ENCODE measurements around the gene ANKRD26. TPM values are rescaled to one million over a fixed set of nuclear protein-coding genes. Genes with fewer than 3 reads are reported as not detected.
A peak's percentile ranks its signal among the peaks of the same experiment; 100 is the strongest.
"Not testable (repeated sequence)": the region's sequence is repeated elsewhere in the genome, so short reads cannot be mapped to it uniquely, and the experiment has no call there.

Gene ANKRD26
- total and polyA plus RNA-seq, 9 of the 15 experiments (the other 6 are each of a cell fraction or from before 2014, with no cell fraction given): 2.3 to 12.3 (median 4.9) TPM

DNA sequence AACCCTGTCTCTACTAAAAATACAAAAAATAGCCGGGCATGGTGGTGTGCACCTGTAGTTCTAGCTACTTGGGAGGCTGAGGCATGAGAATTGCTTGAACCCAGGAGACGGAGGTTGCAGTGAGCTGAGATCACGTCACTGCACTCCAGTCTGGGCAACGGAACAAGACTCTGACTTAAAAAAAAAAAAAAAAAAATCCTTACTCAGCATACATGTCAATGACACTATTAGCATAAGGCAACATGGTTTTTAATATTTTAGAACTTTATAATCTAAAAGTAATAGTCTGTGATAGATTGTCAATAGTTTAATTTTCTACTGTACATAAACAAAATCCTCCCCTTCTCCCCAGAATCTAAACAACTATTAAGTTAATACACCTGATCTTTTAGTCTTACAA is 55.0 kb downstream of the ANKRD26 start:
- H3K9me3 ChIP-seq (replicated peaks; ENCODE audit: control insufficient read depth, insufficient read depth, low read depth, low read length); H3K4me3 ChIP-seq; FAIRE-seq; intact Hi-C loops (cut with micrococcal nuclease); BruUV-seq (replicated peaks); ATAC-seq; H2AFZ ChIP-seq (ENCODE audit: low read depth, low read length); H3K9me1 ChIP-seq (ENCODE audit: control insufficient read depth, insufficient read depth, low read length); H3K4me2 ChIP-seq (ENCODE audit: insufficient read depth, low read length); CTCF ChIA-PET (ENCODE audit: low intra/inter-chr PET ratio); H3K27me3 ChIP-seq (ENCODE audit: control insufficient read depth in 2 of 2, insufficient read depth in 2 of 2, low read length in 2 of 2); in situ Hi-C loops (cut with MboI); H3K27ac ChIP-seq (ENCODE audit: extremely low read depth, low read depth, low read length); DNase-seq (ENCODE audit: extremely low read depth in 1 of 4, low spot score in 3 of 4); H3K36me3 ChIP-seq (ENCODE audit: control insufficient read depth, insufficient read depth, low read length); H3K9ac ChIP-seq (ENCODE audit: insufficient read depth in 1 of 2, low read depth in 2 of 2, low read length in 2 of 2); H3K79me2 ChIP-seq (ENCODE audit: control insufficient read depth, insufficient read depth, low read length); H4K20me1 ChIP-seq (replicated peaks; ENCODE audit: control insufficient read depth, insufficient read depth, low read length); H3K4me1 ChIP-seq (replicated peaks in 1 of 2; ENCODE audit: control insufficient read depth in 2 of 2, insufficient read depth in 2 of 2, low read length in 2 of 2): not testable (repeated sequence)
- POLR2A ChIA-PET: interaction anchor here (1.2 to 2.0 kb wide), 3 partner anchors 8 to 13 kb away, joined by 3 to 8 read pairs (median 4); no protein-coding TSS in a partner anchor
- 77% methylated on average over 3 of the region's 4 CpGs for WGBS (ENCODE audit: insufficient coverage, low coverage, missing lambda C conversion rate)
- TF ChIP-seq ZNF316 (IDR thresholded peaks at IDR 0.05) (peak; percentile 71), MAFG (tag; conservative IDR thresholded peaks at IDR 0.05) (peak; percentile 38; the same call in 1 of the 2 replicates), C11orf30 (IDR thresholded peaks at IDR 0.05; ENCODE audit: low read depth) (peak; percentile 61; the same call in 1 of the 2 replicates)

DNA sequence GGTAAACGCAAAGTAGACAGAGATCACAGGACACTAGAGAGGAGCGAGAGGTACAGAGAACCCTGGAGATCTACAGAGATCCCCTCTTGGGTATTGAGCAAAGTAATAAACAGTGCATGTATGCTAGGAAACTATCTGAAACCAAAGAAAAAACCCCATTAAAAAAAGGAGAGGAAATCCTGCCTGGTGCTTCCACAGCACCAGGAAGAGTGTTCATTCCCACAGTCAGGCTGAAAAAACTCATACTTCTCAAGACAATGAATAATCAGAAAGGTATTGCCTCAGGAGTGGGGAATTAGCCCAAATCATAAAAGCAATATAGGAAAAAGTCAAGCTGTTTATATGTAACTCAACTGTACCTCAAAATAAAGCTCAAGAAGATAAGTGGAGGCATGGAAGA is 59.1 kb downstream of the ANKRD26 start:
- no peaks in the 10 kb centered on the region for H3K4me1 ChIP-seq (replicated peaks in 1 of 2; ENCODE audit: control insufficient read depth in 2 of 2, insufficient read depth in 2 of 2, low read length in 2 of 2)
- no peaks in the 10 kb centered on the region for H3K9me1 ChIP-seq (ENCODE audit: control insufficient read depth, insufficient read depth, low read length)
- no peak for DNase-seq (ENCODE audit: extremely low read depth in 1 of 4, low spot score in 3 of 4)
- no peak overlapping the region for H2AFZ ChIP-seq (ENCODE audit: low read depth, low read length)
- no peaks in the 10 kb centered on the region for H3K9me3 ChIP-seq (replicated peaks; ENCODE audit: control insufficient read depth, insufficient read depth, low read depth, low read length)
- 50% methylated on average over 2 of the region's 2 CpGs for WGBS (ENCODE audit: insufficient coverage, low coverage, missing lambda C conversion rate)
- no peak overlapping the region for H3K4me3 ChIP-seq
- ChIA-PET POLR2A (no interaction called here), CTCF (ENCODE audit: low intra/inter-chr PET ratio) (no interaction called here)
- no TSS peak for BruUV-seq (replicated peaks)
- H3K79me2 ChIP-seq (ENCODE audit: control insufficient read depth, insufficient read depth, low read length): no peaks in the 10 kb centered on the region
- H3K27ac ChIP-seq (ENCODE audit: extremely low read depth, low read depth, low read length): no peak overlapping the region
- H3K4me2 ChIP-seq (ENCODE audit: insufficient read depth, low read length): no peak overlapping the region
- H3K36me3 ChIP-seq (ENCODE audit: control insufficient read depth, insufficient read depth, low read length): peaks cover 26% of the 10 kb centered on the region; the same call in 2 of the 3 replicates
- ATAC-seq: no peak
- H4K20me1 ChIP-seq (replicated peaks; ENCODE audit: control insufficient read depth, insufficient read depth, low read length): no peaks in the 10 kb centered on the region
- in situ Hi-C loops (cut with MboI) (no loop called here), intact Hi-C loops (cut with micrococcal nuclease) (no loop called here)
- H3K9ac ChIP-seq (ENCODE audit: insufficient read depth in 1 of 2, low read depth in 2 of 2, low read length in 2 of 2): no peak overlapping the region
- H3K27me3 ChIP-seq (ENCODE audit: control insufficient read depth in 2 of 2, insufficient read depth in 2 of 2, low read length in 2 of 2): no peaks in the 10 kb centered on the region; a peak in 1 of 5 replicates
- FAIRE-seq: no peak
- no peak for TF ChIP-seq PTTG1 (tag; IDR thresholded peaks at IDR 0.05; ENCODE audit: low read depth)
- TF ChIP-seq, protein P1, sequence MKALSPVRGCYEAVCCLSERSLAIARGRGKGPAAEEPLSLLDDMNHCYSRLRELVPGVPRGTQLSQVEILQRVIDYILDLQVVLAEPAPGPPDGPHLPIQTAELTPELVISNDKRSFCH (CRISPR knock-in tag; IDR thresholded peaks at IDR 0.05): no peak
- TF ChIP-seq, protein P1 (tag; IDR thresholded peaks at IDR 0.05): no peak
- TF ChIP-seq, protein P2, sequence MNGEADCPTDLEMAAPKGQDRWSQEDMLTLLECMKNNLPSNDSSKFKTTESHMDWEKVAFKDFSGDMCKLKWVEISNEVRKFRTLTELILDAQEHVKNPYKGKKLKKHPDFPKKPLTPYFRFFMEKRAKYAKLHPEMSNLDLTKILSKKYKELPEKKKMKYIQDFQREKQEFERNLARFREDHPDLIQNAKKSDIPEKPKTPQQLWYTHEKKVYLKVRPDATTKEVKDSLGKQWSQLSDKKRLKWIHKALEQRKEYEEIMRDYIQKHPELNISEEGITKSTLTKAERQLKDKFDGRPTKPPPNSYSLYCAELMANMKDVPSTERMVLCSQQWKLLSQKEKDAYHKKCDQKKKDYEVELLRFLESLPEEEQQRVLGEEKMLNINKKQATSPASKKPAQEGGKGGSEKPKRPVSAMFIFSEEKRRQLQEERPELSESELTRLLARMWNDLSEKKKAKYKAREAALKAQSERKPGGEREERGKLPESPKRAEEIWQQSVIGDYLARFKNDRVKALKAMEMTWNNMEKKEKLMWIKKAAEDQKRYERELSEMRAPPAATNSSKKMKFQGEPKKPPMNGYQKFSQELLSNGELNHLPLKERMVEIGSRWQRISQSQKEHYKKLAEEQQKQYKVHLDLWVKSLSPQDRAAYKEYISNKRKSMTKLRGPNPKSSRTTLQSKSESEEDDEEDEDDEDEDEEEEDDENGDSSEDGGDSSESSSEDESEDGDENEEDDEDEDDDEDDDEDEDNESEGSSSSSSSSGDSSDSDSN (IDR thresholded peaks at IDR 0.05; ENCODE audit: borderline replicate concordance in 1 of 2, low read depth in 2 of 2, low read length in 2 of 2): no peak
- no peak for TF ChIP-seq NR4A1 (CRISPR knock-in tag; IDR thresholded peaks at IDR 0.05)
- no peak for TF ChIP-seq NR4A1 (tag; IDR thresholded peaks at IDR 0.05)
- TF ChIP-seq, protein P3, sequence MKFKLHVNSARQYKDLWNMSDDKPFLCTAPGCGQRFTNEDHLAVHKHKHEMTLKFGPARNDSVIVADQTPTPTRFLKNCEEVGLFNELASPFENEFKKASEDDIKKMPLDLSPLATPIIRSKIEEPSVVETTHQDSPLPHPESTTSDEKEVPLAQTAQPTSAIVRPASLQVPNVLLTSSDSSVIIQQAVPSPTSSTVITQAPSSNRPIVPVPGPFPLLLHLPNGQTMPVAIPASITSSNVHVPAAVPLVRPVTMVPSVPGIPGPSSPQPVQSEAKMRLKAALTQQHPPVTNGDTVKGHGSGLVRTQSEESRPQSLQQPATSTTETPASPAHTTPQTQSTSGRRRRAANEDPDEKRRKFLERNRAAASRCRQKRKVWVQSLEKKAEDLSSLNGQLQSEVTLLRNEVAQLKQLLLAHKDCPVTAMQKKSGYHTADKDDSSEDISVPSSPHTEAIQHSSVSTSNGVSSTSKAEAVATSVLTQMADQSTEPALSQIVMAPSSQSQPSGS (CRISPR knock-in tag; IDR thresholded peaks at IDR 0.05): no peak
- no peak for TF ChIP-seq ZNF24 (IDR thresholded peaks at IDR 0.05)
- no peak for TF ChIP-seq ZNF212 (CRISPR knock-in tag; IDR thresholded peaks at IDR 0.05)

Data from K562 (cell line).